HL-60/S4 treated with retinoic acid at 250 ng/mL for 4 days and 3 days (cell line): ENCODE data around the gene CTNNB1.

ENCODE experiments used
- in situ Hi-C: fragments of 300-500 bp; cut with MboI; formaldehyde crosslinking; loops from 2 replicates; pipeline ENCODE4 v1.7.0; 2022; ENCODE audit warnings: low sequenced_read_pairs

The CTNNB1 gene

DNA sequence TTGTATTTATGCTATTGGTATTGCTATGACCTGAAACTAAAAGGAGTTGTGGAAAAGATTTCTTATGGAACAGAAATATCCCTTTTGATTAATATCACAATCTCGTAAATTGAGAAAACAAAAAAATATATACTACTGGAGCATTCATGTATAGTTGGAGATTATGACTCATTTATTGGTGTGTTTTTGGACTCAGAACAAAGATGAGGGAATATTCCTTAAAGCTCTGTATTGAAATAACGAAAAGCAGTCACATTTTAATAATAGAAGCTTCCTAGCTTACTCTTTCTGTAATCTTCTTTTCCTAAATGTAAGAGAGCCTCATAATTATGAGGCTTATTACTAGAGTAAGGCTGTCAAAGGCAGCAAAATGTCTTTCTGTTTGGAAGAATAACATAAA lies 14.3 kb downstream of the CTNNB1 start:
- in situ Hi-C loops, result no loop called here

DNA sequence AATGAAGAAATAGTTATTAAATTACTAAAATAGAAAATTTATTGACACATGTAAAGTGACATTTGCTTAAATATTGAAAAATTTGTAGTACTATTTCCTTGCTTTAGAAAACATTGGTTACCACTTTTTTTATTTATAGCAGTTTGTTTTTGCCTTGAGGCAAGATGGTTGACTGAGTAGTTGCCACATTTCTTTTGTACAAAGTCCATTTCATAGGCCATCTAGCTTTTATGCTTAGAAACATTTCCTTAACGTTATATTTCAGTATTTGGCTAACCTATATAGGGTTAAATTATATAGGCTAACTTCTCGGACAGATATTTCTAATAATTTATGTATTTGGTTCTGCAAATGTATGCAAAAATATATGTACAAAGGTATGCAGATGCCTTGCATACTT lies 17.1 kb downstream of the CTNNB1 start:
- in situ Hi-C loops, result no loop called here

GRCh38 chr3:41216993-41217392 lies 17.7 kb downstream of the CTNNB1 start:
- in situ Hi-C loops, result no loop called here

GRCh38 chr3:41219424-41219823 lies 20.1 kb downstream of the CTNNB1 start:
- in situ Hi-C loops, result no loop called here

DNA sequence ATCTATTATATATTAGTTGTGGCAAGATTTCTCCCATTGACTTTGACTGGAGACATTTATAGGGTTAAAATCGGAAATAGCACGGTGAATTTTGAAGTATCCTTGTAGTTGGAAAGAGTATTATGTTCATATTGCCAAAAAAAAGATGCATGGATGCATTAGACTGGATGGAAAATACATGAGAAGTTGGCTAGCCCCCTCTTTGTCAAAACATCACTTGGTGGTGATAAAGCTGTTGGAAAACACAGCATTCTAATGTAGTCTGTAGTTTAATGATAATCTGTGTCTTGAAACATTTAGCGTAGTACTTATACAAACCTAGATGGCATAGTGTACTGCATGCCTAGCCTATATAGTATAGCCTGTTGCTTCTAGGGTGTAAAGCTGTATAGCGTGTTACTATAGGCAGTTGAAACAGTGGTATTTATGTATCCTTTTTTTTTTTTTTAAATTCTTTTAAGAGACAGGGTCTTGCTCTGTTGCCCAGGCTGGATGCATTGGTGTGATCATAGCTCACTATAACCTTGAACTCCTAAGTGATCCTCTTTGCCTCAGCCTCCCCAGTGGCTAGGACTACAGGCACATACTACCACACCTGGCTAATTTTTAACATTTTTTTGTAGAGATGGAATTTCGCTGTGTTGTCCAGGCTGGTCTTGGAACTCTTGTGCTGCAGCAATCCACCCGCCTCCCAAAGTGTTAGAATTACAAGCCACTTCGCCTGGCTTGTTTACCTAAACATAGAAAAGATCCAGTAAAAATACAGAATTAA lies 21.8 kb downstream of the CTNNB1 start:
- in situ Hi-C loops, result no loop called here

GRCh38 chr3:41222012-41222411 lies 22.7 kb downstream of the CTNNB1 start:
- in situ Hi-C loops, result no loop called here

- in situ Hi-C loops, result no loop called here
Measured at GRCh38 chr3:41222501-41222900, 23.2 kb downstream of the CTNNB1 start.

GRCh38 chr3:41223078-41223477 lies 23.8 kb downstream of the CTNNB1 start:
- in situ Hi-C loops, result no loop called here

DNA sequence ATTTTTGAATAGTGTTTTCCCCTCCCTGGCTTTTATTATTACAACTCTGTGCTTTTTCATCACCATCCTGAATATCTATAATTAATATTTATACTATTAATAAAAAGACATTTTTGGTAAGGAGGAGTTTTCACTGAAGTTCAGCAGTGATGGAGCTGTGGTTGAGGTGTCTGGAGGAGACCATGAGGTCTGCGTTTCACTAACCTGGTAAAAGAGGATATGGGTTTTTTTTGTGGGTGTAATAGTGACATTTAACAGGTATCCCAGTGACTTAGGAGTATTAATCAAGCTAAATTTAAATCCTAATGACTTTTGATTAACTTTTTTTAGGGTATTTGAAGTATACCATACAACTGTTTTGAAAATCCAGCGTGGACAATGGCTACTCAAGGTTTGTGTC lies 24.4 kb downstream of the CTNNB1 start:
- in situ Hi-C loops, result no loop called here

GRCh38 chr3:41224120-41224806 lies 25.0 kb downstream of the CTNNB1 start:
- in situ Hi-C loops, result no loop called here

- in situ Hi-C loops, result no loop called here
Measured at GRCh38 chr3:41234823-41235721, 35.8 kb downstream of the CTNNB1 start.

- in situ Hi-C loops, result no loop called here
Measured at GRCh38 chr3:41236228-41236627, 36.9 kb downstream of the CTNNB1 start.

- in situ Hi-C loops, result no loop called here
Measured at GRCh38 chr3:41237907-41238306, 38.6 kb downstream of the CTNNB1 start.

DNA sequence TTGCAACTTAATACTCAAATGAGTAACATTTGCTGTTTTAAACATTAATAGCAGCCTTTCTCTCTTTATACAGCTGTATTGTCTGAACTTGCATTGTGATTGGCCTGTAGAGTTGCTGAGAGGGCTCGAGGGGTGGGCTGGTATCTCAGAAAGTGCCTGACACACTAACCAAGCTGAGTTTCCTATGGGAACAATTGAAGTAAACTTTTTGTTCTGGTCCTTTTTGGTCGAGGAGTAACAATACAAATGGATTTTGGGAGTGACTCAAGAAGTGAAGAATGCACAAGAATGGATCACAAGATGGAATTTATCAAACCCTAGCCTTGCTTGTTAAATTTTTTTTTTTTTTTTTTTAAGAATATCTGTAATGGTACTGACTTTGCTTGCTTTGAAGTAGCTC lies 40.3 kb downstream of the CTNNB1 start:
- in situ Hi-C loops, result no loop called here

- in situ Hi-C loops, result no loop called here
Measured at GRCh38 chr3:41241161-41241560, 41.9 kb downstream of the CTNNB1 start.

- in situ Hi-C loops, result no loop called here
Measured at GRCh38 chr3:41241800-41242571, 42.7 kb downstream of the CTNNB1 start.

- in situ Hi-C loops, result no loop called here
Measured at GRCh38 chr3:41243183-41243582, 43.9 kb downstream of the CTNNB1 start.

DNA sequence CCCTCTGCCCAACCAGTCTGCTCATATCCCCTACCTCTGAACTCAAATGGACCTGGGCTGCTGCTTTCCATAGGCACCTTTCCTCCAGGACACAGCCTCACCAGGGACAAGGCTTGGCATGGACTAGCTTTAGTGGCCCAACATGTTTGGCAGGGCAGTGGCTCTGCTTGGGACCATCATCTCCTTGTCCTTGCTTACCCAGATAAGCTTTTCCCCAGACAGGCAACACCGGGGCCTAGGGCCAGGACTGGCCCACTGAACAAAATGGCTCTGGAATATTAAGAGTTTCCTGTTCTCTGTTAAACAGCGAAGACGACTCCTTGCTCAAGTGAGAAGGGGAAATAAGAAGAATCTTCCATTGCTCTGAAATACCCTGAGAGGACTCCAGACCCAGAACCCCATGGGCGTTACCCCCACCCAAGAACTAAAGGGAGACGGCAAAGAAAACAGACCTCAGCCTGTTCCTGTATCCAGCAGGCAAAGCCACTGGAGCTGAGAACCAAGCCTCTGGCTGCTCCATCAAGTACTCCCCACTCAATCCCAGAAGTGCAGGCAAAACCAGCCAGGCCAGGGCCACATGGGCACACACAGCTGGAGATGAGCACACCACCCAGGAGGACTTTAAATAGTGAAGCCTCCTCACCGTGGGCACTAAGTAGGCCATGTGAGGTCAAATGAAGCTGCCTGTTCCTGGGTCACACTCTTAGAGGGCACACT lies 45.5 kb downstream of the CTNNB1 start:
- in situ Hi-C loops, result no loop called here

- in situ Hi-C loops, result no loop called here
Measured at GRCh38 chr3:41247055-41248004, 48.0 kb downstream of the CTNNB1 start.
